DMS114 treated with DMSO at 0.1 percent for 48 hours (cell line): ENCODE data around the gene ASCC1.

Experiments used
- DNase-seq: peaks from one replicate; lab custom pipeline; 2025; ENCODE audit not compliant: unreplicated experiment; lab: John Stamatoyannopoulos, UW

The ASCC1 gene

DNA sequence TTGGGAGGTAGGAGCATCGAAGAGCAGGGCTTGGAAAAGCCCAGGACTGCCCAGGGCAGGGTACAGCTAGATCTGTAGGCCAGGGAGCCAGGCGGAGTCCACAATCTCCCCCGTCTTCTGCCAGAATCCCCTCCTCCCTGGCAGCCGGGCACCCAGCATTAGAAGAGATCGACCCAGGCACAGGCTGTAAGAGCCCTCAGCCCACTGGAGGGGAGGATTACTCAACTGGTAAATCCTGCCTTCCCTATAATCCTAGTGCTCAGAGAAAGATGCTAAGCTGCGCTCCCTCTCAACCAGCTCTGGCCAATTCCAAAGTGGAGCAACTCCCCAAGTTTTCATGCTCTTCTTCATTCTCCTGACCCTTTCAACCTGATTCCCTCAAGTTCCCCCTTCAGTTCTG lies 130.9 kb downstream of the ASCC1 start:
- no peak for DNase-seq

DNA sequence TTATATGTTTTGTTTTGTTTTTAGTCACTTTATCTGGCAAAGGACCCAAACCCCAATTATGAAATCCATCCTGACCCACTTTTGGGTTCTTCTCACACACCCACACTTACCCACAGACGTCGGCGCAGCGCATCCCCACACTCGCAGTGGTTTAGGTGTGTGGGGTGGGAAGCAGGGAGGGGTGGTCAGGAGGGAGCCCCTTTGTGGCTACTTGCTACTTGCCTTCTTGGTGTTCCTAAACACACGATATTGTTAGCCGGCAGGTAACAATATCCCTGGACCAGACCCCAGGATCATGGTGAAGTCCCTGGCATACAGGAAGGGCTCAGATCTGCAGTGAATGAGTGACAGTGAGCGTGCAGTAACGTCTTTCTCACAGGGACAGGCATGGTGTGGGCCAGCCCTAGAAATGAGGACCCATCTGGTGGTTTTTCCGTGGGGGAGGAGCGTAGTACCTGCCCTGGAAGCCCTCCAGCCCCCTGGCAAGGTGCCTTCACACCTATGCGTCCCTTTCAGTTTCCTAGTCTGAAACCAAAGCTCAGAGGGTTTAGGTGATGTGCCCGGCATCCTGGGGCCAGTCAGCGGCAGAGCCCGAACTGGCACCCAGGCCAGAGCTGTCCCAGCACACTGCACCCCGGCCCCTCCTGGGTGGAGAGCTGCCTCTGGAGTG lies 132.2 kb downstream of the ASCC1 start:
- no peak for DNase-seq

GRCh38 chr10:72082856-72083789 lies 133.0 kb downstream of the ASCC1 start:
- DNase-seq, result no peak

DNA sequence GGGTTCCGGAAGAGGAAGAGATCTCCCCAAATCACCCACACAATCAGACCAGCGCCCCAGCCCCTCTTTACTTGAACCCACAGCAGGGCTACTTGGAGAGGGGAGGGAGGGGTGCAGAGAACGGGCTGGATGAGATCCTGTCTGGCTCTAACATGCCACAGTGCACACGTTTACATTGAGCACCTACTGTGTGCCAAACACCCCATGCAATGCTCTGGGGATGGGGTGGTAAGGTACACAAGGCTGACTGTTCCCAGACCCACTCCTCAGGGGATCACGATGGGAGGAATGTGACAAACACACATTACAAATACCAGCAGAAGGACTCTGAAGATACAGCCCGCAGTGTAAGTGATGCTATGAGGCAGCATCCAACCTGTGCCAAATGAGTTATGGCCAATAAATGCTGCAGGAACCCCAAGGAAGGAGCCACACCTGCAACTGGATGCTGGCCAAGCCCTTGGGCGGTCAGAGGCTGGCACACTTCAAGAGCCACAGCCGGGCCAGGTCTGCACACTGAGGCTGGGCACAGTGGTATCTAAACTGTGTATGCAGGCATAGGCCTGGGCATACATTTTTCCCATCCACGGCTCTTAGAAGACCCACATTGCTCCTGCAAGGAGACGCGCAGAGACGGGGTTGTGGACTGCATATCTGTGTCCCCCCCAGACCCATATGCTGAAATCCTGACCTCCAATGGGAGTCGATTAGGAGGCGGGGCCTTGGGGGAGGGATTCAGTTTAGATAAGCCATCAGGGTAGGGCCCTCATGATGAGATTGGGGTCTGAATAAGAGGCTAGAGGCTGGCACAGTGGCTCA lies 134.1 kb downstream of the ASCC1 start:
- DNase-seq, result no peak

DNA sequence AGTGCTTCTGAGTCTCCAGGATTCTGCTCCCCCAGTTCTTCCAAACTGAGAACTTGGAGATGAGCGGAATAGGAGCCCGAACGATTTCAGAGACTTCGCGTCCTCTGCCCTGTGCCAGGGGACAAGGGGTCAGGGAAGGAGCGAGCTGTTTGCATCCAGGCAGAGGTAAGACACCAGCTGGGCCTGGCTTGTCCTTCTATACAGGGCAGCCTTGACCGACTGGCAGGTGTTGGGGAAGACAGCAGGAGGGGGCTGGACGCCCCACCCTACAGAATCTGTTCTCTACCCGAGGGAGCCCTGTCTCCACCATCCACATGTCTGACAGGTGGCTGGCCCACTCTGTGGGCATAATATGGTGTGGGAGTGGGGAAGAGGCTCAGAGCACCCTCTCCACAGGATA lies 134.9 kb downstream of the ASCC1 start:
- no peak for DNase-seq

- no peak for DNase-seq
Observed at GRCh38 chr10:72080042-72080975, 135.8 kb downstream of the ASCC1 start.

GRCh38 chr10:72079356-72079755 lies 136.7 kb downstream of the ASCC1 start:
- DNase-seq, result no peak

DNA sequence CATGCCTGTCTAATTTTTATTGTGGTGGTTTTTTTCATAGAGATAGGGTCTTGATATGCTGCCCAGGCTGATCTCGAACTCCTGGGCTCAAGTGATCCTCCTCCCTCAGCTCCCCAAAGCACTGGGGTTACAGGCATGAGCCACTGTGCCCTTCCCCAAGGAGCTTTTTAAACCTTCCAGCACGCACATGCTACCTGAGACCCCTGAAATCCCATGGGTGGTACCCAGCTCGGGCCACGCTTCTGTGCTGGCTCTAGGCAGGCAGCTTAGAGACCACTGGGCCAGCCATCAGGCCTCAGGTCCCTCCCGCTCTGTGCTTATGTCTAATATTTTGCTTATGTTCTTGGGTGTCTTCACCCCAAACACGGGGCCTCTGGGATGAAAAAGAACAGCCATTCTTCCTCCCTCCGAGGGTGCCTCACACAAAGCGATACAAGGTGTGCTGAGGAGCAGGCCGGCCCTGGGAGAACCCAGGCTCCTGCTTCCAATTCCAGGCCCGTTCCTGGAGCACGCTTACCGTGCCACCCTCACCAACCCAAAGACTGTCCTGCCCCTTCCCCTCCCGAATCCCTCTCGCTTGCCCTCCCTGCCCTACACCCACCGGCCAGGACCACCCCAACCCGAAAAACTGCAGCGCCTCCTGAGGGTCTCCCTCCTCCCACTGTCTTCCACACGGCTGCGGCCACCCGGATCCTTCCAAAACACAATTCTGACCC lies 138.6 kb downstream of the ASCC1 start:
- DNase-seq, result no peak

GRCh38 chr10:72076756-72077155 lies 139.3 kb downstream of the ASCC1 start:
- DNase-seq, result no peak

DNA sequence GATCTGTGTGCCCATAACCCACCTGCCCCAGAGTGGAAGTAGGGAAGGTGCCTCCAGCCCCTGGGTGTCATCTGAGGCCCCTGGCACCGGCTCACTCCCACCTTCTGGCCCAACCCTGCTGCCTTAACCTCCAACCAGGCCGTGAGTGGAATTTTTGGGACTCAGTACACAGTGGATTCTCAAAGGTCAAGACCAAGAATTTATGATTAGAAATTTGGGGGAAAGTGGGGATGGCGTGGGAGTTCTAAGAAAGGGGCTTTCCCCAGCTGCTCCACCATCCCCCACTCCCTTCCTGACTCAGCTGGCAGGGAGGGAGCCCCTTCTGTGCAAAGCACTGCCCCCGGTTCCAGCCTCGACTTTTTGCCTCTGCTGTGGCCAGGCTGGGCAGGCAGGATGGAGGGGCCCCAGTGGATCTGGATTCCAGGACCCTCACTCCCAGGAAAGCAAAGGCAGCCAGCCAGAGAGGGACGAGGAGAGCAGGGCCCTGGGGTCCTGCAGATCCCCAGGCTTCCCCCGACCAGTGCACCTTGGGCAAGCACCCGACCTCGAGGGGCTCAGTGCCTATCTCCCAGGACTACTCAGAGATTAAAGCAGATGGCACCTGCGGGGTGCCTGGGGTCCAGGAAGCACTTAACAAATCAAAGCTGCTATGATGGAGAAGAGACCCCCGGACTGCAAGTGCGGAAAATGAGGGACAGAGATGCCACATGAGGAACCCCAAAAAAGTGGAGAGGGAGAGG lies 140.5 kb downstream of the ASCC1 start:
- no peak for DNase-seq

GRCh38 chr10:72074574-72075375 lies 141.3 kb downstream of the ASCC1 start:
- DNase-seq, result no peak

- no peak for DNase-seq
Observed at GRCh38 chr10:72073708-72074573, 142.1 kb downstream of the ASCC1 start.

DNA sequence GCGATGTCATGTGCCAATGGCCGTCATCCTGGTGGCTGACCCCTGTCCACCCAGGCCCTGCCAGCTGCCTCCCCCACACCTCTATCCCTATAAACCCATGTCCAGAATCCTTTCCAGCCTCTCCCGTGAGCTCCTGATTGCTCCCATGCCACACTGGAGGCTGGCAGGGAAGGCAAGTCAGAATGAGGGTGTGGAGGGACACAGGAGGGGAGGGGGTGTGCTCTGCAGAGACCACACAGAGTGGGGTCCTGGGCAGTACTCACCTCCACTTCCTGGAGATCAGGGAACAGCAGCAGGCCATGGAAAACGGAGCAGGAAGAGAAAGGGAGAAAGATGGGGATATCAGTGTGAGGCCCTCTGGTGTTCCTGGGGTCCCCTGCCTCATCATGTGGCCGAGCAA lies 143.4 kb downstream of the ASCC1 start:
- DNase-seq, result no peak

DNA sequence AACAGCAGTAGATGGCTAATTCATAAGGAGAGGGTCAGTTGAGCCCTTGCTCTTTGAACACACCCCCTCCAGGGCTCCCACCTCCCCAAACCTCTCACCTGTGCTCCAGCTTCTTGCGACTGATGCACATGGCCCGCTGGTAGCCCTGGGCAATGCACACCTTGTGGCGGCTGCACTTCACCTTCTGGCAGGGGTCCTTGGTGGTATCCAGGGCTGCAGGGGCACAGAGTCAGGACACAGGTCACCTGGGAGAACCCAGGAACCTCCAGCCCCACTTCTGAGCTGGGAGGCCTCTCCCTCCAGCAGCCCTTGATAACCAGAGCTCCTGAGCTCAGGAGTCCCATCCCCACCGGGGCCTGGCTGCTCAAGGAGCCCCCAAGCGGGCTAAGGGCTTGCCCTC lies 144.0 kb downstream of the ASCC1 start:
- no peak for DNase-seq

GRCh38 chr10:72069751-72070526 lies 146.1 kb downstream of the ASCC1 start:
- no peak for DNase-seq

- no peak for DNase-seq
Observed at GRCh38 chr10:72068901-72069446, 147.1 kb downstream of the ASCC1 start.
